Suprapubic skin (tissue), 3 donors: ENCODE measurements around the gene AUTS2.

Experiments used
- POLR2A ChIP-seq, 2 donors: fragments of 450-650 bp; IDR thresholded peaks; one replicate each; pipeline ENCODE4 v1.6.1; 2017; ENCODE audit warnings: antibody characterized with exemption in 2 of 2, mild to moderate bottlenecking in 2 of 2, moderate library complexity in 2 of 2
- TF ChIP-seq, protein P1 (sequence below), 2 donors: fragments of 200-600 bp in 1 of 2; fragments of 450-650 bp in 1 of 2; sonication (generic) in 1 of 2; IDR thresholded peaks; one replicate each; pipeline ENCODE4 v1.5.1; 2016 to 2019; ENCODE audit warnings: antibody characterized with exemption in 2 of 2, mild to moderate bottlenecking in 1 of 2, moderate library complexity in 1 of 2

DNA sequence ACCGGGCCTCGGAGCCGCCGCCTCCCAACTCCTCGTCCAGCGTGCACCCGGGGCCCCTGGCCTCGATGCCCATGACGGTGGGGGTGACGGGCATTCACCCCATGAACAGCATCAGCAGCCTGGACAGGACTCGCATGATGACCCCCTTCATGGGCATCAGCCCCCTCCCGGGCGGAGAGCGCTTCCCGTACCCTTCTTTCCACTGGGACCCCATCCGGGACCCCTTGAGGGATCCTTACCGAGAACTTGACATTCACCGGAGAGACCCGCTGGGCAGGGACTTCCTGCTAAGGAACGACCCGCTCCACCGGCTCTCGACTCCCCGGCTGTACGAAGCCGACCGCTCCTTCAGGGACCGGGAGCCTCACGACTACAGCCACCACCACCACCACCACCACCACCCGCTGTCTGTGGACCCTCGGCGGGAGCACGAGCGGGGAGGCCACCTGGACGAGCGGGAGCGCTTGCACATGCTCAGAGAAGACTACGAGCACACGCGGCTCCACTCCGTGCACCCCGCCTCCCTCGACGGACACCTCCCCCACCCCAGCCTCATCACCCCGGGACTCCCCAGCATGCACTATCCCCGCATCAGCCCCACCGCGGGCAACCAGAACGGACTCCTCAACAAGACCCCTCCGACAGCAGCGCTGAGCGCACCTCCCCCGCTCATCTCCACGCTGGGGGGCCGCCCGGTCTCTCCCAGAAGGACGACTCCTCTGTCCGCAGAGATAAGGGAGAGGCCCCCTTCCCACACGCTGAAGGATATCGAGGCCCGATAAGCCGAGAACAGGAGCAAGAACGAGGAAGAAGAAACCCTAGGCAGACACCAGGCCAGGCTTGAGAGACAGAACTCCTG is 1192.2 kb downstream of the AUTS2 start:
- TF ChIP-seq, protein P1, sequence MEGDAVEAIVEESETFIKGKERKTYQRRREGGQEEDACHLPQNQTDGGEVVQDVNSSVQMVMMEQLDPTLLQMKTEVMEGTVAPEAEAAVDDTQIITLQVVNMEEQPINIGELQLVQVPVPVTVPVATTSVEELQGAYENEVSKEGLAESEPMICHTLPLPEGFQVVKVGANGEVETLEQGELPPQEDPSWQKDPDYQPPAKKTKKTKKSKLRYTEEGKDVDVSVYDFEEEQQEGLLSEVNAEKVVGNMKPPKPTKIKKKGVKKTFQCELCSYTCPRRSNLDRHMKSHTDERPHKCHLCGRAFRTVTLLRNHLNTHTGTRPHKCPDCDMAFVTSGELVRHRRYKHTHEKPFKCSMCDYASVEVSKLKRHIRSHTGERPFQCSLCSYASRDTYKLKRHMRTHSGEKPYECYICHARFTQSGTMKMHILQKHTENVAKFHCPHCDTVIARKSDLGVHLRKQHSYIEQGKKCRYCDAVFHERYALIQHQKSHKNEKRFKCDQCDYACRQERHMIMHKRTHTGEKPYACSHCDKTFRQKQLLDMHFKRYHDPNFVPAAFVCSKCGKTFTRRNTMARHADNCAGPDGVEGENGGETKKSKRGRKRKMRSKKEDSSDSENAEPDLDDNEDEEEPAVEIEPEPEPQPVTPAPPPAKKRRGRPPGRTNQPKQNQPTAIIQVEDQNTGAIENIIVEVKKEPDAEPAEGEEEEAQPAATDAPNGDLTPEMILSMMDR (IDR thresholded peaks at IDR 0.05), result no peak
- no peak for TF ChIP-seq POLR2A (IDR thresholded peaks at IDR 0.05)
